Lower lobe of right lung (tissue), 2 donors: Measurements from ENCODE around the gene ZSCAN5A. TPM values are rescaled to one million over a fixed set of nuclear protein-coding genes. Genes with fewer than 3 reads are reported as not detected.

ENCODE experiments used
- ATAC-seq, 2 donors: fragments of 200-7000 bp; cut with Tn5 transposase; one replicate each; pipeline ENCODE4 v1.9.1; 2020 to 2022; ENCODE audit warnings: mild to moderate bottlenecking in 2 of 2, moderate library complexity in 2 of 2
- DNase-seq: peaks from one replicate; pipeline ENCODE4 v3.0.0-alpha.2; 2020
- H3K27ac ChIP-seq: fragments of 200-600 bp; one replicate; pipeline ENCODE4 v1.8.0; 2022
- H3K27me3 ChIP-seq: fragments of 200-600 bp; one replicate; pipeline ENCODE4 v1.8.0; 2022; ENCODE audit warnings: low read depth
- H3K36me3 ChIP-seq: fragments of 200-600 bp; one replicate; pipeline ENCODE4 v1.8.0; 2022; ENCODE audit warnings: mild to moderate bottlenecking
- H3K4me1 ChIP-seq: fragments of 200-600 bp; one replicate; pipeline ENCODE4 v1.8.0; 2022
- H3K4me3 ChIP-seq: fragments of 200-600 bp; one replicate; pipeline ENCODE4 v1.8.0; 2022; ENCODE audit warnings: mild to moderate bottlenecking
- H3K9me3 ChIP-seq: fragments of 200-600 bp; one replicate; pipeline ENCODE4 v1.8.0; 2022
- CTCF ChIP-seq: fragments of 200-600 bp; IDR thresholded peaks from one replicate; pipeline ENCODE4 v1.8.0; 2022; ENCODE audit warnings: antibody characterized with exemption, mild to moderate bottlenecking
- intact Hi-C: fragments of 100-400 bp; cut with DNase I; formaldehyde crosslinking; loops from one replicate; pipeline ENCODE4 v1.11.0; 2022
- total RNA-seq: library from RNA; stranded (reverse); fragmentation: NEBNext Ultra II Directional; extraction: Animal tissue kit (Norgen Biotek cat#: 25700); gene quantifications from one replicate; pipeline ENCODE4 v1.2.1, GENCODE V29; 2021
- donor health status: DM: no; HTN: yes; CAD: no; lungs with severe emphysema.

ZSCAN5A gene
- total RNA-seq, 1 donor from 2014 or later, result 16.7 TPM

GRCh38 chr19:56319991-56320390, 5.4 kb upstream of the ZSCAN5A start:
- H3K9me3 ChIP-seq, result no peaks in the 10 kb centered on the region
- H3K36me3 ChIP-seq, result no peaks in the 10 kb centered on the region
- no peak for TF ChIP-seq CTCF
- H3K27me3 ChIP-seq, result no peaks in the 10 kb centered on the region
- H3K4me1 ChIP-seq, result peaks cover 23% of the 10 kb centered on the region
- intact Hi-C loops, result no loop called here
- ATAC-seq, result no peak
- no peak overlapping the region for H3K4me3 ChIP-seq
- no peak overlapping the region for H3K27ac ChIP-seq
- DNase-seq, result no peak

GRCh38 chr19:56317749-56318148, 3.1 kb upstream of the ZSCAN5A start:
- H3K27me3 ChIP-seq, result no peaks in the 10 kb centered on the region
- H3K9me3 ChIP-seq, result no peaks in the 10 kb centered on the region
- H3K4me3 ChIP-seq, result no peak overlapping the region
- no peak for ATAC-seq
- peaks cover 31% of the 10 kb centered on the region for H3K4me1 ChIP-seq
- DNase-seq, result no peak
- intact Hi-C loops, result no loop called here
- no peak overlapping the region for H3K27ac ChIP-seq
- no peaks in the 10 kb centered on the region for H3K36me3 ChIP-seq
- no peak for TF ChIP-seq CTCF

- DNase-seq (no peak), ATAC-seq (no peak)
- H3K27ac ChIP-seq, result no peak overlapping the region
- peaks cover 3% of the 10 kb centered on the region for H3K36me3 ChIP-seq
- TF ChIP-seq CTCF, result no peak
- H3K9me3 ChIP-seq, result no peaks in the 10 kb centered on the region
- peaks cover 31% of the 10 kb centered on the region for H3K4me1 ChIP-seq
- intact Hi-C loops, result no loop called here
- no peak overlapping the region for H3K4me3 ChIP-seq
- no peaks in the 10 kb centered on the region for H3K27me3 ChIP-seq
Measured at GRCh38 chr19:56316728-56317127, 2.1 kb upstream of the ZSCAN5A start.

- intact Hi-C loops, result no loop called here
- no peak for TF ChIP-seq CTCF
- Histone ChIP-seq H3K36me3 (peaks cover 9% of the 10 kb centered on the region), H3K4me1 (peaks cover 23% of the 10 kb centered on the region), H3K27me3 (no peaks in the 10 kb centered on the region), H3K9me3 (no peaks in the 10 kb centered on the region), H3K4me3 (peak overlapping the region; percentile 75), H3K27ac (peak overlapping the region; percentile 98)
- ATAC-seq (peak; percentile 96 to 97), DNase-seq (peak; percentile 94)
Measured at GRCh38 chr19:56315077-56315828, 614 bp upstream of the ZSCAN5A start.

GRCh38 chr19:56314018-56314380, 640 bp downstream of the ZSCAN5A start:
- peaks cover 16% of the 10 kb centered on the region for H3K4me1 ChIP-seq
- peak overlapping the region; percentile 98 for H3K27ac ChIP-seq
- ATAC-seq (peak; percentile 5 to 8), DNase-seq (no peak)
- TF ChIP-seq CTCF, result no peak
- intact Hi-C loops, result no loop called here
- H3K27me3 ChIP-seq, result no peaks in the 10 kb centered on the region
- H3K9me3 ChIP-seq, result no peaks in the 10 kb centered on the region
- peaks cover 9% of the 10 kb centered on the region for H3K36me3 ChIP-seq
- peak overlapping the region; percentile 75 for H3K4me3 ChIP-seq
